HEK293T (cell line): ENCODE measurements around the gene SETD2.

Source experiments
- CTCF ChIA-PET: fragments of 350-600 bp; formaldehyde crosslinking; extraction: SDS; loops from one replicate; lab custom pipeline; 2021; ENCODE audit warnings: antibody characterized with exemption, inconsistent platforms; lab: Yijun Ruan, JAX
- POLR2A ChIA-PET: fragments of 350-600 bp; formaldehyde crosslinking; extraction: SDS; loops from one replicate; lab custom pipeline; 2020; ENCODE audit warnings: antibody characterized with exemption, inconsistent platforms; lab: Yijun Ruan, JAX
- DNase-seq: peaks from one replicate; pipeline ENCODE4 v3.0.0; 2012; ENCODE audit warnings: mixed read lengths; ENCODE audit errors: extremely low spot score
- ARNT ChIP-seq: fragments of 450-650 bp; IDR thresholded peaks from 2 replicates; pipeline ENCODE4 v1.6.1; 2017; ENCODE audit warnings: mild to moderate bottlenecking
- BHLHE40 ChIP-seq: fragments of 450-650 bp; IDR thresholded peaks from 2 replicates; pipeline ENCODE4 v1.6.1; 2016; ENCODE audit warnings: mild to moderate bottlenecking, moderate library complexity, borderline replicate concordance
- CTBP1 ChIP-seq: fragments of 450-650 bp; IDR thresholded peaks from 2 replicates; pipeline ENCODE4 v1.6.1; 2016; ENCODE audit warnings: borderline replicate concordance
- ELF4 ChIP-seq: fragments of 450-650 bp; IDR thresholded peaks from 2 replicates; pipeline ENCODE4 v1.6.1; 2017; ENCODE audit warnings: antibody characterized with exemption
- FOXA1 ChIP-seq: fragments of 450-650 bp; IDR thresholded peaks from 2 replicates; pipeline ENCODE4 v1.6.1; 2016; ENCODE audit warnings: mild to moderate bottlenecking
- FOXK2 ChIP-seq: fragments of 450-650 bp; IDR thresholded peaks from 2 replicates; pipeline ENCODE4 v1.6.1; 2016; ENCODE audit warnings: mild to moderate bottlenecking
- FOXM1 ChIP-seq: fragments of 450-650 bp; IDR thresholded peaks from 2 replicates; pipeline ENCODE4 v1.6.1; 2017; ENCODE audit warnings: mild to moderate bottlenecking, borderline replicate concordance
- HDGF ChIP-seq: fragments of 450-650 bp; IDR thresholded peaks from 2 replicates; pipeline ENCODE4 v1.6.1; 2017; ENCODE audit warnings: antibody characterized with exemption, borderline replicate concordance
- L3MBTL2 ChIP-seq: fragments of 450-650 bp; conservative IDR thresholded peaks from 2 replicates; pipeline ENCODE4 v1.6.1; 2016; ENCODE audit warnings: mild to moderate bottlenecking
- LEF1 ChIP-seq: fragments of 450-650 bp; IDR thresholded peaks from 2 replicates; pipeline ENCODE4 v1.6.1; 2017; ENCODE audit warnings: mild to moderate bottlenecking, borderline replicate concordance
- NFRKB ChIP-seq: fragments of 450-650 bp; IDR thresholded peaks from 2 replicates; pipeline ENCODE4 v1.6.1; 2016; ENCODE audit warnings: mild to moderate bottlenecking, moderate library complexity
- SP1 ChIP-seq: fragments of 450-650 bp; IDR thresholded peaks from 2 replicates; pipeline ENCODE4 v1.6.1; 2017
- SUZ12 ChIP-seq: fragments of 450-650 bp; IDR thresholded peaks from 2 replicates; pipeline ENCODE4 v1.6.1; 2016; ENCODE audit warnings: mild to moderate bottlenecking
- TARDBP ChIP-seq: fragments of 450-650 bp; IDR thresholded peaks from 2 replicates; pipeline ENCODE4 v1.6.1; 2016
- ZNF384 ChIP-seq: fragments of 450-650 bp; IDR thresholded peaks from 2 replicates; pipeline ENCODE4 v1.6.1; 2016
- TF ChIP-seq, protein P1 (sequence below): fragments of 450-650 bp; IDR thresholded peaks from 2 replicates; pipeline ENCODE4 v1.6.1; 2016

Gene SETD2

DNA sequence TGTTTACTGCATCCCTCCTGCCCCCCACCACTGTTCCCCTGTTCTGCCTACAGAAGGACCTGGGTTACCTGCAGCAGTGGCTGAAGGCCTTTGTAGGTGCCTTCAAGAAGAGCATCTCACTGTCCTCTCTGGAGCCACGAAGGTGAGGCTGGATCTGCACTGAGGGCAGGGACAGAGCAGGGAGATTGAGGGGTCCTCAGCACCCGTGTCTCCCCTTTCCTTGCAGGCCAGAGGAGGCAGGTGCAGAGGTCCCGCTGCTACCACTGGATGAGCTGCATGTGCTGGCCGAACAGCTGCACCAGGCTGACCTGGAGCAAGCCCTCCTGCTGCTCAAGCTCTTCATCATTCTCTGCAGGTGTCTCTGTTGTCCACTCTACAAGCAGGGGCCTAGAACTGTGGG lies 175.3 kb downstream of the SETD2 start:
- TF ChIP-seq FOXK2 (no peak), ELF4 (no peak), BHLHE40 (no peak), L3MBTL2 (no peak), NFRKB (no peak)
- TF ChIP-seq, protein P1, sequence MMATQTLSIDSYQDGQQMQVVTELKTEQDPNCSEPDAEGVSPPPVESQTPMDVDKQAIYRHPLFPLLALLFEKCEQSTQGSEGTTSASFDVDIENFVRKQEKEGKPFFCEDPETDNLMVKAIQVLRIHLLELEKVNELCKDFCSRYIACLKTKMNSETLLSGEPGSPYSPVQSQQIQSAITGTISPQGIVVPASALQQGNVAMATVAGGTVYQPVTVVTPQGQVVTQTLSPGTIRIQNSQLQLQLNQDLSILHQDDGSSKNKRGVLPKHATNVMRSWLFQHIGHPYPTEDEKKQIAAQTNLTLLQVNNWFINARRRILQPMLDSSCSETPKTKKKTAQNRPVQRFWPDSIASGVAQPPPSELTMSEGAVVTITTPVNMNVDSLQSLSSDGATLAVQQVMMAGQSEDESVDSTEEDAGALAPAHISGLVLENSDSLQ = no peak
- ChIA-PET CTCF (no interaction called here), POLR2A (no interaction called here)
- DNase-seq = no peak

DNA sequence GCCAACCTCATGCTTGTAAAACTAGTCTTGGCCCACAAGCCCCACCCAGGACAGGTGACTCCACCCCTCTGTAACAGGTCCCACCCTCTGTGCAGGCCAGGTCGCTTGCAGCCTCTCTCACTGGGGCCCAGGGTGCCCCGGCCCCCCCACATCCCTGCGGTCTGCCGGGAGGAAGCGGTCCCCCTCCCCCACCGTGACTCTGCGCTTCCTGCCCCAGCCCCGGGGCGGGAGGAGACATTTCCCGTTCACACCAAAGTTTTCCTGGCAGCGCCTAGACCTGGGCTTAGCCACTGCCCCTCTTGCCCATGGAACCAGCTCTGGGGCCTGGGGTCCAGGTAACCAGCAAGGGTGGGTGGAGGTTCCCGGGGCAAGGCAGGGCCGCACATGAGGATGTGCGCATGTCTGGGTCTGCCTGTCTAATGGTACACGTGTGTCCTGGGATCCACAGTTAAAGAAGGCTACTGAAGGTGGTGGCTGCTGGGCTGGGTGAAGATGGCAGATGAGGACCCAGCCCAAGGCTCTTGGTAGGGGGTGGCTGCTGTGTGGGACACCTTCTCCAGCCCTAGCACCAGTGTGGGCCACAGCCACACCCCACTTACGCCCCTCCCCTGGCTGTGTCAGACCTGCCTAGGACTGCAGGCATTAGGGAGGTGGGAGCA lies 176.0 kb downstream of the SETD2 start:
- DNase-seq = no peak
- ChIA-PET POLR2A (no interaction called here), CTCF (no interaction called here)
- TF ChIP-seq SUZ12 (no peak), BHLHE40 (no peak), TARDBP (no peak), ELF4 (no peak), SP1 (no peak), HDGF (no peak), CTBP1 (no peak), FOXA1 (no peak), FOXM1 (no peak), NFRKB (no peak)

DNA sequence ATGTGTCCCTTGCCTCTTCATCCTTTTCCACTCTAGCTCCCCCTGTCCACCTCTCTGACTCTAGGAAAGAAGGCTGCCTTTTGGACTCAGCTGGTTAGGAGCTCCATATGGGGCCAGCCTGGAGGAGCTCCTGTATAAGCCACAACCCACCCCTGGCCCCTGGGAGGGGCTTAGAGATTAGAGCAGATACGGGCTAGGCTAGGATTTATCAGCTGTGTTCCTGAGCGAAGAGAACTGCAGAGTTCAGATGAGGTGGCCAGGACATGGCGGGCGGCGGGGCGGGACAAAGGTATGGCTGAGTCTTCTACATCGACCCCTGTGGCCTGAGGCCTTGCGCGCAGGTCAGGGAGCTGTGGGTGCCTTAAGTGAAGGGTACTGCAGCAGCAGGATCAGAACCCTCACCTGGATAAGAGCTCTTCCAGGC lies 176.6 kb downstream of the SETD2 start:
- no peak for DNase-seq
- CTCF ChIA-PET = interaction anchor here (1.0 kb wide), 1 partner anchor 11 kb away, joined by 3 read pairs; no protein-coding TSS in a partner anchor

DNA sequence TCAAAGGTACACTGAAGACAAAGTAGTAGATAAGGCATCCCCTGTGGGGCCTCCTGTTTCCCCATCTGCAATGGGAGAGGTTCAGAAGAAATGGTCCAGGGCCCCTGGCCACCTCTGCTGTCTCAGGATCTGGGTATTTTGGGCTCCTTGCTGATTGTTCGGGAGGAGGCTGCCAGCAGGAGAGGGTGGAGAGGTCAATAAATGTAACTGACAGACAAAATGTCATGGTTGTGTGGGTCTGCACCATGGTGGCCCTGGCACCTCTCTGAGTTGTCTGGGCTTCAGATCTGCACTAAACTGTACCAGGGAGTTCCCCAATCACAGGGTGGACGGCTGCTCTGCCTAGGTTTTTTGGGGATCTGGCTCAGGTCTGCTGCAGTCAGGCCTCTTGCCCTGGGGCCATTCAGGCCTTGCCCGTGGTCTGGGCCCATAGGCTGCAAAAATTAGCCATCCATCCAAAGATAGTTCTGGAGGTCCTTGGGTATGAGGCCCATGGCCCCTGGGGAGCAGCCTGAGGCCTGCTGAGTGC lies 177.1 kb downstream of the SETD2 start:
- TF ChIP-seq FOXM1 (no peak), NFRKB (no peak), L3MBTL2 (no peak), TARDBP (no peak), ELF4 (no peak), SUZ12 (no peak), SP1 (no peak), CTBP1 (no peak), FOXA1 (no peak), BHLHE40 (no peak), ZNF384 (no peak), FOXK2 (no peak), ARNT (no peak), LEF1 (no peak), HDGF (no peak)
- TF ChIP-seq, protein P1 = no peak
- no peak for DNase-seq
- ChIA-PET POLR2A (no interaction called here), CTCF (interaction anchor here (1.0 kb wide), 1 partner anchor 12 kb away, joined by 3 read pairs; no protein-coding TSS in a partner anchor)

More for the DNA sequence above, 176.6 kb downstream of the SETD2 start:
- no peak for TF ChIP-seq HDGF
- TF ChIP-seq ELF4 = no peak
- TF ChIP-seq FOXM1 = no peak
- TF ChIP-seq CTBP1 = no peak
- TF ChIP-seq, protein P1 = no peak
- no peak for TF ChIP-seq TARDBP
- TF ChIP-seq LEF1 = no peak
- POLR2A ChIA-PET = no interaction called here

DNA sequence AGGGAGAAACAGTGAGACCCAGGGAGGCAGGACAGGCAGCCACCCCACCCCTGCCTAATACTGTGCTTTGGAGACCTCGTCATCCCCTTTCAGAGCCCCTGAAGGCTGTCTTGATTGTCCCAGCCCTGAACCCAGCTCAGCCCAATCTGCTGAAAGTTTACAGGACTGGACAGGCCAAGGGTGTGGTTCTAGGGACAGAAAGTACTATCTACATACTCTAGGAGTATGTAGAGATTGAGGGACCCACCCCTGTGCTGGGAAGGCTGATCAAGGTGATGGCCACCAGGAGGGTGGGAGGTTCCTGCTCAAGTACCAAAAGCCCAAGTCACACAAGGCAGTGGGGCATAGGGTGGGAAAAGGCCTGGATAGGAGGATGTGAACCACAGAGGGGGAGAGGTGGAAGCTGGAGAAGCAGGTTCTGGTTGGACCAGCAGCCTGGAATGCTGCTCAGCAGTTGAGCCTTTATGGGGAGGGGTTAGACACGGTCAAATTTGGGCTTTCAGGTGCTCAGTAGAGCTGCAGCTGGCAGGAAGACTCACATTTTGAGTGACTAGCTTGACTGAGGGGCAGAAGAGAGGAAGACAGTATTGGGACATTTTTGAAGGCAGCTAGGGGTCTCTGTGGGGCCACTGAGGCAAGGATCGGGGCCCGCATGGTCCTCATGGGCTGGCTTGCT lies 177.7 kb downstream of the SETD2 start:
- no peak for DNase-seq
- CTCF ChIA-PET = interaction anchor here (1.0 kb wide), 1 partner anchor 13 kb away, joined by 3 read pairs; no protein-coding TSS in a partner anchor
- TF ChIP-seq, protein P1 = no peak
- no peak for TF ChIP-seq L3MBTL2
- TF ChIP-seq SUZ12 = no peak
- no peak for TF ChIP-seq BHLHE40
- no peak for TF ChIP-seq FOXK2
- TF ChIP-seq CTBP1 = no peak
- TF ChIP-seq FOXA1 = no peak
- TF ChIP-seq FOXM1 = no peak
- no peak for TF ChIP-seq NFRKB
- no peak for TF ChIP-seq HDGF
- no peak for TF ChIP-seq ARNT
- no peak for TF ChIP-seq ZNF384
- no peak for TF ChIP-seq TARDBP
- POLR2A ChIA-PET = interaction anchor here (1.6 kb wide), 1 partner anchor 23 kb away, joined by 4 read pairs; no protein-coding TSS in a partner anchor
